Tibial nerve (tissue), 4 donors: ENCODE measurements around the gene RGS6.
A peak's percentile ranks its signal among the peaks of the same experiment; 100 is the strongest.

Experiments
- CTCF ChIP-seq, 5 experiments: fragments of 200-600 bp in 3 of 5; fragments of 450-650 bp in 2 of 5; sonication (generic) in 3 of 5; IDR thresholded peaks; one replicate each; pipeline ENCODE4 v1.5.1; 2016 to 2019; ENCODE audit warnings: antibody characterized with exemption in 5 of 5, mild to moderate bottlenecking in 3 of 5, moderate library complexity in 2 of 5
- EP300 ChIP-seq, 2 donors: sonication (generic); formaldehyde crosslinking; IDR thresholded peaks; one replicate each; pipeline ENCODE4 v1.6.1; 2017; ENCODE audit warnings: antibody characterized with exemption in 2 of 2, mild to moderate bottlenecking in 1 of 2
- POLR2A ChIP-seq, 2 donors: fragments of 450-650 bp; IDR thresholded peaks; one replicate each; pipeline ENCODE4 v1.6.1; 2017; ENCODE audit warnings: antibody characterized with exemption in 2 of 2, mild to moderate bottlenecking in 2 of 2, moderate library complexity in 2 of 2

- TF ChIP-seq CTCF (IDR thresholded peaks at IDR 0.05) = no peak
- no peak for TF ChIP-seq POLR2A (IDR thresholded peaks at IDR 0.05)
- peak in 1 of 2 donors; percentile 30 for TF ChIP-seq EP300 (IDR thresholded peaks at IDR 0.05)
Observed at GRCh38 chr14:72196237-72197015, 264.2 kb downstream of the RGS6 start.
